ENCODE data around the gene SNX25.

The SNX25 gene

DNA sequence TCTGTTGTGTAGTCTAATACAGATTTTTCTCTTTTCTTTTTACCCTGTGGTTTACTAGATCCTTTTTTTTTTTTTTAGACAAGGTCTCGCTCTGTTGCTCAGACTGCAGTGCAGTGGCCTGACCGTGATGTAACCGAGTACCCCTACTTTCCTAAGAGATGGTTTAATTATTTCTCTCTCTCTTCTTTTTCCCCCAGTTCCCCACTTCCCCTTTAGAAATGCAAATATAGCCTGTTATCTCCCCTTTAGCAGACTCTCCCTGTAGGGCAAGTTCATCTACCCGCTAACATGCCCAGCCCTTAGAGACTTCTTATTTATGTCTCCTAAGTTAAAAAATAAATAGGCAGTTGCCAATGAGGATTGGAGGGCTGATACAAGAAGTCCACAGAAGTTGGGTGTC, 4.5 kb downstream of the SNX25 start:
- TF ChIP-seq REST (IDR thresholded peaks at IDR 0.05; ENCODE audit: insufficient read depth in 1 of 2, low read depth in 2 of 2, low read length in 2 of 2) (no peak), SIN3A (IDR thresholded peaks at IDR 0.05; ENCODE audit: borderline replicate concordance, insufficient read depth, low read length) (no peak), FOXP2 (optimal IDR thresholded peaks at IDR 0.05; ENCODE audit: borderline replicate concordance, extremely low read depth, extremely low read length, insufficient read depth) (no peak), POLR2AphosphoS5 (IDR thresholded peaks at IDR 0.05; ENCODE audit: low read depth, low read length) (no peak), TAF1 (IDR thresholded peaks at IDR 0.05; ENCODE audit: borderline replicate concordance, insufficient read depth, low read length) (no peak)

GRCh38 chr4:185215261-185215660, 5.9 kb downstream of the SNX25 start:
- no peak for TF ChIP-seq SIN3A (IDR thresholded peaks at IDR 0.05; ENCODE audit: borderline replicate concordance, insufficient read depth, low read length)
- no peak for TF ChIP-seq POLR2AphosphoS5 (IDR thresholded peaks at IDR 0.05; ENCODE audit: low read depth, low read length)
- TF ChIP-seq TAF1 (IDR thresholded peaks at IDR 0.05; ENCODE audit: borderline replicate concordance, insufficient read depth, low read length) = no peak
- TF ChIP-seq FOXP2 (optimal IDR thresholded peaks at IDR 0.05; ENCODE audit: borderline replicate concordance, extremely low read depth, extremely low read length, insufficient read depth) = no peak
- no peak for TF ChIP-seq REST (IDR thresholded peaks at IDR 0.05; ENCODE audit: insufficient read depth in 1 of 2, low read depth in 2 of 2, low read length in 2 of 2)

DNA sequence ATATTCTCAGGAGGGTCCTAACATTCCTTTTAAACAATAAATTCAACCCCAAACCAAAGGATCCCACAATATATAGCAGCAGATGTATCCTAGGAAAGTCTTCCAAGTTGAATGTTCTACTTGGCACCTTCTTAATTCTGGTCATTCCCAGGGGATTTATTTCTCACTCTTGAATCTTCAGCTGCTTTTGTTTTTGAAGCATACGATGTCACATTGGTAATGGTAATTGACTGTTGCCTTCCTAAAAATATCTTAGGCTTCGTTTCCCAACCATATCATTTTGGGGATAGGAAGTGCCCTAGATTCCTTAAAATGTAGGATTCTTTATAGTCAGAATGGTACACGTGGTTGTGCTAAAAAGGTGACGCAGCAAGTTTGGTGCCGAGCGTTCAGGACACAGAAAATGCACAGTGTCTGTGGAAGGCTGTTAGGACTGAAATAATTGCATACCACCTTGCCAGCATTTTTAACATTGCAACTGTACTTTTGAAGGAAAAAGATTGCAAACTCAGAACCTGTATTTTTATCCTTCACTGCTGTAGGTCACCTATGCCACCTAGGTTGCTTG, 8.1 kb downstream of the SNX25 start:
- TF ChIP-seq FOXP2 (optimal IDR thresholded peaks at IDR 0.05; ENCODE audit: borderline replicate concordance, extremely low read depth, extremely low read length, insufficient read depth) (no peak), SIN3A (IDR thresholded peaks at IDR 0.05; ENCODE audit: borderline replicate concordance, insufficient read depth, low read length) (no peak), POLR2AphosphoS5 (IDR thresholded peaks at IDR 0.05; ENCODE audit: low read depth, low read length) (no peak)

DNA sequence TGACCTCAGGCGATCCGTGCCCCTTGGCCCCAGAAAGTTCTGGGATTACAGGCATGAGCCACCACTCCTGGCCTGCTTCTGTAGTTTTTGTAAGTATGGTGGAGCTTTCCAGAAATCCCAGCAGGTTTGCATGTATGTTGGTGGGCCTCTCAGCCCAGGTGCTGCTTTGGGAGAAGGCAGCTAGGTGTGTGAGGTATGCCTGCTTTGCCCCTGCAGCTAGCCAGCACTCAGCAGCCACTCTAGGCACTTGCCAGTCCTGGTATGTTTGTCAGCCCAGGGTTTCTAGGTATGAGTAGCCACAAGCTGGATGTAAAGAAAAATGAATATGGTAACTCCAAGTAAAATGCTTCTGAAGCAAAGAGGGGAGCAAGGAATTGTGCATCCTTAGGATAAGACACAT, 8.9 kb downstream of the SNX25 start:
- TF ChIP-seq FOXP2 (optimal IDR thresholded peaks at IDR 0.05; ENCODE audit: borderline replicate concordance, extremely low read depth, extremely low read length, insufficient read depth) = no peak
- no peak for TF ChIP-seq REST (IDR thresholded peaks at IDR 0.05; ENCODE audit: insufficient read depth in 1 of 2, low read depth in 2 of 2, low read length in 2 of 2)
- no peak for TF ChIP-seq SIN3A (IDR thresholded peaks at IDR 0.05; ENCODE audit: borderline replicate concordance, insufficient read depth, low read length)
- TF ChIP-seq TAF1 (IDR thresholded peaks at IDR 0.05; ENCODE audit: borderline replicate concordance, insufficient read depth, low read length) = no peak
- no peak for TF ChIP-seq POLR2AphosphoS5 (IDR thresholded peaks at IDR 0.05; ENCODE audit: low read depth, low read length)

- TF ChIP-seq TAF1 (IDR thresholded peaks at IDR 0.05; ENCODE audit: borderline replicate concordance, insufficient read depth, low read length) = no peak
- TF ChIP-seq FOXP2 (optimal IDR thresholded peaks at IDR 0.05; ENCODE audit: borderline replicate concordance, extremely low read depth, extremely low read length, insufficient read depth) = no peak
- no peak for TF ChIP-seq SIN3A (IDR thresholded peaks at IDR 0.05; ENCODE audit: borderline replicate concordance, insufficient read depth, low read length)
- no peak for TF ChIP-seq REST (IDR thresholded peaks at IDR 0.05; ENCODE audit: insufficient read depth in 1 of 2, low read depth in 2 of 2, low read length in 2 of 2)
- no peak for TF ChIP-seq POLR2AphosphoS5 (IDR thresholded peaks at IDR 0.05; ENCODE audit: low read depth, low read length)
Observed at GRCh38 chr4:185219551-185220344, 10.3 kb downstream of the SNX25 start.
